BJ (cell line): Measurements from ENCODE around the gene CAND2. TPM values are rescaled to one million over a fixed set of nuclear protein-coding genes. Genes with fewer than 3 reads are reported as not detected.

ENCODE experiments used
- CTCF ChIA-PET: fragments of 350-600 bp; formaldehyde crosslinking; extraction: SDS; loops from one replicate; lab custom pipeline; 2021; ENCODE audit warnings: antibody characterized with exemption, inconsistent platforms; lab: Yijun Ruan, JAX
- POLR2A ChIA-PET: fragments of 300-600 bp; sonication (Branson Sonifier 250); formaldehyde crosslinking; extraction: SDS; loops from one replicate; lab custom pipeline; 2021; ENCODE audit warnings: antibody characterized with exemption; lab: Charles Lee
- DNase-seq: peaks from one replicate; pipeline ENCODE4 v3.0.0-alpha.2; 2011; ENCODE audit warnings: low read depth
- H3K27me3 ChIP-seq: 2 replicates; pipeline ENCODE4 v1.6.0; 2011; ENCODE audit warnings: low read length; ENCODE audit not compliant: control insufficient read depth, insufficient read depth
- H3K36me3 ChIP-seq: 2 replicates; pipeline ENCODE4 v1.5.1; 2011; ENCODE audit warnings: low read length; ENCODE audit not compliant: control insufficient read depth, insufficient read depth
- H3K4me3 ChIP-seq: 2 replicates; pipeline ENCODE4 v1.5.1; 2011; ENCODE audit warnings: low read depth, mild to moderate bottlenecking, control low read depth, low read length
- CTCF ChIP-seq: IDR thresholded peaks from 2 replicates; pipeline ENCODE4 v1.5.1; 2011; ENCODE audit warnings: low read depth, mild to moderate bottlenecking, control low read depth, inconsistent platforms, low read length, moderate library complexity; ENCODE audit not compliant: insufficient read depth
- polyA plus RNA-seq: library from polyadenylated mRNA; depleted of rRNA; stranded (reverse); fragments of >200 nt; gene quantifications from 2 replicates; pipeline ENCODE4 v1.2.3, GENCODE V29; 2011

CAND2 gene
- polyA plus RNA-seq, 1 experiment = 2.3 TPM

GRCh38 chr3:12759693-12760565 is 36.6 kb upstream of the CAND2 start:
- DNase-seq = no peak
- CTCF ChIA-PET = interaction anchor here (0.7 to 2.3 kb wide), 3 partner anchors 8 to 82 kb away, joined by 3 to 6 read pairs (median 3); partner anchors contain the start of gene RPL32
- TF ChIP-seq CTCF = no peak
- POLR2A ChIA-PET = interaction anchor here (0.7 kb wide), 1 partner anchor 100 kb away, joined by 4 read pairs; no protein-coding TSS in a partner anchor
- no peaks in the 10 kb centered on the region for H3K27me3 ChIP-seq
- H3K36me3 ChIP-seq = no peaks in the 10 kb centered on the region
- H3K4me3 ChIP-seq = no peak overlapping the region

GRCh38 chr3:12764171-12764776 is 32.2 kb upstream of the CAND2 start:
- ChIA-PET CTCF (interaction anchor here (2.3 kb wide), 1 partner anchor 58 kb away, joined by 7 read pairs; no protein-coding TSS in a partner anchor), POLR2A (interaction anchor here (0.8 kb wide), 1 partner anchor 1621 kb away, joined by 4 read pairs; no protein-coding TSS in a partner anchor)
- Histone ChIP-seq H3K4me3 (no peak overlapping the region), H3K36me3 (no peaks in the 10 kb centered on the region), H3K27me3 (no peaks in the 10 kb centered on the region)
- no peak for TF ChIP-seq CTCF
- DNase-seq = no peak

- no peak for TF ChIP-seq CTCF
- ChIA-PET POLR2A (no interaction called here), CTCF (interaction anchor here (0.7 to 2.3 kb wide), 3 partner anchors 21 to 60 kb away, joined by 3 to 7 read pairs (median 3); no protein-coding TSS in a partner anchor)
These were observed 29.9 kb upstream of the CAND2 start for GRCh38 chr3:12766541-12766940.

GRCh38 chr3:12768579-12769527 is 27.6 kb upstream of the CAND2 start:
- Histone ChIP-seq H3K27me3 (0 out of 2 replicates have a peak, but pooled peaks cover 2% of the 10 kb centered on the region), H3K36me3 (no peaks in the 10 kb centered on the region), H3K4me3 (no peak overlapping the region)
- TF ChIP-seq CTCF = no peak
- ChIA-PET CTCF (interaction anchor here (0.5 to 1.2 kb wide), 2 partner anchors 18 to 70 kb away, joined by 3 to 6 read pairs; no protein-coding TSS in a partner anchor), POLR2A (no interaction called here)
- DNase-seq = no peak

More at GRCh38 chr3:12766541-12766940, 29.9 kb upstream of the CAND2 start:
- Histone ChIP-seq H3K36me3 (no peaks in the 10 kb centered on the region), H3K27me3 (no peaks in the 10 kb centered on the region), H3K4me3 (no peak overlapping the region)
- DNase-seq = no peak
